ENCODE measurements around the gene DNAH3.
"Not testable (repeated sequence)": the region's sequence is repeated elsewhere in the genome, so short reads cannot be mapped to it uniquely, and the experiment has no call there.

DNAH3 gene

GRCh38 chr16:21056396-21056795 lies 94.2 kb downstream of the DNAH3 start:
- H3K4me3 ChIP-seq (ENCODE audit: low read depth, low read length), result no peak overlapping the region
- ChIA-PET CTCF (no interaction called here), POLR2A (no interaction called here)
- no peak for DNase-seq (ENCODE audit: low read depth, low spot score)
- no peak for TF ChIP-seq CTCF (IDR thresholded peaks at IDR 0.05; ENCODE audit: insufficient read depth, low read length, missing control alignments)

- H3K4me3 ChIP-seq (ENCODE audit: low read depth, low read length); DNase-seq (ENCODE audit: low read depth, low spot score); POLR2A ChIA-PET: not testable (repeated sequence)
- CTCF ChIA-PET, result interaction anchor here (1.2 kb wide), 1 partner anchor 257 kb away, joined by 3 read pairs; no protein-coding TSS in a partner anchor
Observed at GRCh38 chr16:21055738-21056137, 94.9 kb downstream of the DNAH3 start.

- TF ChIP-seq CTCF (IDR thresholded peaks at IDR 0.05; ENCODE audit: insufficient read depth, low read length, missing control alignments), result no peak
- CTCF ChIA-PET, result interaction anchor here (1.0 kb wide), 1 partner anchor 203 kb away, joined by 5 read pairs; no protein-coding TSS in a partner anchor
- H3K4me3 ChIP-seq (ENCODE audit: low read depth, low read length), result no peak overlapping the region
- DNase-seq (ENCODE audit: low read depth, low spot score), result no peak
- POLR2A ChIA-PET, result no interaction called here
Observed at GRCh38 chr16:21053590-21053989, 97.1 kb downstream of the DNAH3 start.

- POLR2A ChIA-PET; CTCF ChIA-PET; DNase-seq (ENCODE audit: low read depth, low spot score); H3K4me3 ChIP-seq (ENCODE audit: low read depth, low read length): not testable (repeated sequence)
Observed at GRCh38 chr16:21048091-21048912, 102.3 kb downstream of the DNAH3 start.

GRCh38 chr16:21038197-21038596 lies 112.4 kb downstream of the DNAH3 start:
- ChIA-PET CTCF (no interaction called here), POLR2A (no interaction called here)
- H3K4me3 ChIP-seq (ENCODE audit: low read depth, low read length), result no peak overlapping the region
- no peak for TF ChIP-seq CTCF (IDR thresholded peaks at IDR 0.05; ENCODE audit: insufficient read depth, low read length, missing control alignments)
- DNase-seq (ENCODE audit: low read depth, low spot score), result no peak

GRCh38 chr16:21037736-21038135 lies 112.9 kb downstream of the DNAH3 start:
- POLR2A ChIA-PET, result no interaction called here

GRCh38 chr16:21037168-21037567 lies 113.5 kb downstream of the DNAH3 start:
- no peak overlapping the region for H3K4me3 ChIP-seq (ENCODE audit: low read depth, low read length)
- no peak for TF ChIP-seq CTCF (IDR thresholded peaks at IDR 0.05; ENCODE audit: insufficient read depth, low read length, missing control alignments)
- CTCF ChIA-PET, result no interaction called here
- DNase-seq (ENCODE audit: low read depth, low spot score), result no peak
- POLR2A ChIA-PET, result no interaction called here

More at GRCh38 chr16:21037736-21038135, 112.9 kb downstream of the DNAH3 start:
- CTCF ChIA-PET, result no interaction called here
- DNase-seq (ENCODE audit: low read depth, low spot score), result no peak
- H3K4me3 ChIP-seq (ENCODE audit: low read depth, low read length), result no peak overlapping the region
- TF ChIP-seq CTCF (IDR thresholded peaks at IDR 0.05; ENCODE audit: insufficient read depth, low read length, missing control alignments), result no peak
